OCI-M2 (cell line): Measurements from ENCODE around the gene MX1.

Source experiments
- DNase-seq: peaks from one replicate; lab custom pipeline; 2025; ENCODE audit not compliant: unreplicated experiment; lab: John Stamatoyannopoulos, UW

The MX1 gene

GRCh38 chr21:41458559-41458958 is 32.5 kb downstream of the MX1 start:
- no peak for DNase-seq

GRCh38 chr21:41459884-41460534 is 34.0 kb downstream of the MX1 start:
- no peak for DNase-seq

DNA sequence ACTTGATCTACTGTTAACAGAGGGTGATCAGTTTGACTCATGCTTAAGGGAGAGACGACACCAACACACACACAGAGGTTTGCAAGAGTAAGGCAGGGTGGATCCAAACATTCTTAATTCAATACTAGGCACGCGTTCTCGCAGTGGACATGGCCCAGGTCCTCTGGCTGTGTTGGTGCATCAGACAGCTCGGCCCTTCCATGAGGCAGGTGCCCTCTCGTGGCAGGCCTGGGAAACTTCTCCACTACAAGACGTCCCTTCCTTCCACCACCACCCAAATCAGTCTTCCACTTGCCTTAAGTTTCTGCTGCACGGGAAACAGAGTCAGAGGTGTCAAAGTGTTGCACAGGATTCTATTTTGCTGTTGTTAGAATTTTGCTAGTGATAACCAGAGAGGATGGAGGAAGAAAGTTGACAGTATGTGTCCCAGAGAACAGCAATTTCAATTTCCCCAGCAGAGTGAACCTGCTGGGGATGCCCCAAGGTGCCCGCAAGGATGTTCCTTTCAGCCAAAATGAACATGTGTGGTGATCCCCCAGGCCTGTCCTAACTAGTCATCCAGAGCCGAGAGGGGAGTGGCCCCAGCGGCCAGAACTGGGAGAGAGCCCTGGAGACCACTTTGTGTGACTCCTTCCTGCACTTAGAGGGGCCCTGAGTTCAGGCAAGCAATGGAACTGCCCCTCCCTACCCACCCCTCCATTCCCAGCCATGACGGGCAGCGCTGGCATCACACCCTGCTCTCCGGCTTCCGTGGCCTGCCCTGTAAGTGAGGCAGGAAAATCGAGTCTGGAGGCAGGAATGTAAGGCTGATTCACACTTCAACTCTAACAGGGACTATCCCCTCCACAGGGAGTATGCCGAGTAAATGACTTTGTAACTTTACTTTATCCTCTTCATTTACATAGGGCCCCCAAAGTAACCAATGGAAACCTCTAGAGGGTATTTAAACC is 34.8 kb downstream of the MX1 start:
- no peak for DNase-seq

DNA sequence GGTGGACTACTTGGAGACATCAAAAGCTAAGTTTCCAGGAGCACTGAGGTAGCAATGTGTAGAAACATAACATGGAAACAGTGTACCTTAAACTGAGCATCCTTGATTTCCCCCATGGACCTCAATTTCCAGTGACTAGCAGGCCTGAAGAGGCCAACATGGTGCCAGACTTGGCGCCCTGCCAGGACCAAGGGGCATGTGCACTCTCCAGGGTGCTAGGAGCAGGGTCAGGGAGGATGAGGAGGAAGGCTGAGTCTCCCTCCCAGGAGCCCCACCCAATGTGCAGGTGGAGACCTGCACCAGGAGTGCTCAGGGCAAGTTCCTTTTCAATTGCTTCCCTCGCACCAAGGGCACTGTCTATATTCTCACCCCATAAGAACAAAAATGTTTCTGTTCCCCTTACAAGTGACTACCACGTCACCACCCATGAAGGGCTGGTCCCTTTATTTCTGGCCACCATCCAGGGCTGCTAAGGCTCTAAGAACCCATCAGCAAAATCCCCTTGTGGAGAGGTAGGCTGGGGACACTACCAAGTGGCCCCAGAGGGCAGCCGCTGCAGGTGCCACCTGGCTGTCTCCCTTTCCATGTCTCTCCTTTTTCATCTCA is 39.2 kb downstream of the MX1 start:
- no peak for DNase-seq

- no peak for DNase-seq
Measured at GRCh38 chr21:41466024-41466820, 40.2 kb downstream of the MX1 start.

DNA sequence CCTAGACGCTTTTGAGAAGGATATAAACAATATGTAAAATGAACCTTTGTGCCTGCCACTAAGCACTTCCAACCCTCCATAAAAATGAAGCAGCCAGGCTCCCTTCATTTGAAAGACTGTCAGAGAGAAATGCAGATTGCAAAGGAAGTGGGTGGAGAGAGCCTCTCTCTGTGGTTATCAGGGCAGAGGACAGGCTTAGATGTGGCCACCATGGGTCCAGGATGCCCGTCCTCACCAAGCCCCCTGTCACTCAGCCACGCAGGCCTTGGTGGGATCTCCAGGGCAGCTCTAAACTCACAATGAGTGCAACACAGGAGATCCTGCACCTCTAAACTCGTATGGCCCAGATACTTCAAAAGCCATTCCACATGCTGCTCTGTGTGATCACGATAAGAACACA is 44.0 kb downstream of the MX1 start:
- DNase-seq = no peak

- DNase-seq = no peak
Measured at GRCh38 chr21:41472753-41473548, 46.9 kb downstream of the MX1 start.

GRCh38 chr21:41475714-41476420 is 49.8 kb downstream of the MX1 start:
- no peak for DNase-seq

DNA sequence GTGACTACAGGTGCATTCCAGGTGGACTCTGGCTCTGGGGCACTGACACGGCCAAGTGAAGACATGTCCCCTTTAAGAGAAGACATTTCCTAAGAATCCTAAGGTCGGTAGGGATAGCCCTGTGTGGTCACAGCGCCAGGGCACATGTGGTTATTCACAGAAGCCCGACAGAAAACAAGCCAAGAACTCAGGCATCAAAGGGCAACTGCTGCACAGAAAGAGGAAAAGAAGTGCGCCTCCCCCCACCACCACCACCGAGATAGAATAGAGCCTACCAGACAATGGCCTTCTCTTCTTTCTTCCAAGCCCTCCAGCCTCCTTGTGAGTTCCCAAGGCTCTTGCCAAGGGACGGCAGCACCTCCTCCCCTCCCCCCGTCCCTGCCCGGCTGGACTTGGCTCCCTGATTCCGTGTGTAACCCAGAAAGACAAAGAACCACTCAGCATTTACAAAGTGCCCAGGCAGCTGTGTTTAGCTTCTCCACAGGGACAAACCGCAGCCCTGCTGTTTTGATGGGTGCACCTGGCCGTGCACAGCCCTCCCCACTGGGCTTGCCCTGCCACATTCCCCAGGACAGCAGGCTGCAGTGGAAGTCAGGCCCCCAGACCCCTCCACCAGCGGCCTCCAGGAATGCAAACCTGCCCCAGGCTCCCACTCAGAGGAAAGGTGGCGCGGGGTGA is 51.7 kb downstream of the MX1 start:
- DNase-seq = no peak

- DNase-seq = no peak
Measured at GRCh38 chr21:41478319-41479177, 52.5 kb downstream of the MX1 start.

DNA sequence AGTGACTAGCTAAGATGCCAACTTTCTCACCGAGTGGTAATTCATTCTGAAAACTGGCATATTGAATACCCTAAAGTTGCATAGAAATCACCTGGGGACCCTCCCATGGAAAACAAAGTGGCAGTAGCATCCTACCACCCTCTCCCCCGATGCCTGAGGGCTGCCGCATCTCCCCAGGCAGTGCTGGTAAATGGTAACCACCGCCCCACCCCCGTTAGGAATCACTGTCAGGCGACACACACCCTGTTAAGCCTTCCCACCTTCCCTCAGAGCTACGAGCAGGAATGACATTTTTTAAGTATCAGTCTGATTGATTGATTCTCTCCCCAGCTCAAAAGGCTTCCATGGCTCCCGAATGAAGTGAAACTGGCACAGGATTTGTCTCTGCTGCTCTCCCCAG is 53.6 kb downstream of the MX1 start:
- DNase-seq = no peak

- no peak for DNase-seq
Measured at GRCh38 chr21:41480086-41480690, 54.1 kb downstream of the MX1 start.

GRCh38 chr21:41481191-41481590 is 55.2 kb downstream of the MX1 start:
- no peak for DNase-seq

DNA sequence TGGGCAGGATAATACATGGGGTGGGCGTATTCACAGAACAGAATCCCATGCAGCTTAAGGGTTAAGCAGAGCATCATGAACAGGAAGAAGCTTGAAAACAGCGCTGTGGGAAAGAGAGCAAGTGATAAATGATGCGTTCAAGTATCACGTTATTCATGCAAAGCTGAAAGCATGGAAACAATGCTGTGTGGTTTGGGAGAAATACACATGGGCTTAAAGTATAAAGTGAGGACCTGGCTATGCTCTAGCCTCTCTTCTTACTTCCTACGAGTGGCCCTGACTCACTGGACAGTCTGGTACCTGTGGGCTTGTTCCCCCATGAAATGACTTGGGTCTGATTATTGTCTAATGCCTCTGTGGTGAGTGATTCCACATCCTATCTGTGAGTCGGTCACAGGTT is 56.3 kb downstream of the MX1 start:
- DNase-seq = no peak

GRCh38 chr21:41482980-41483379 is 56.9 kb downstream of the MX1 start:
- DNase-seq = no peak

DNA sequence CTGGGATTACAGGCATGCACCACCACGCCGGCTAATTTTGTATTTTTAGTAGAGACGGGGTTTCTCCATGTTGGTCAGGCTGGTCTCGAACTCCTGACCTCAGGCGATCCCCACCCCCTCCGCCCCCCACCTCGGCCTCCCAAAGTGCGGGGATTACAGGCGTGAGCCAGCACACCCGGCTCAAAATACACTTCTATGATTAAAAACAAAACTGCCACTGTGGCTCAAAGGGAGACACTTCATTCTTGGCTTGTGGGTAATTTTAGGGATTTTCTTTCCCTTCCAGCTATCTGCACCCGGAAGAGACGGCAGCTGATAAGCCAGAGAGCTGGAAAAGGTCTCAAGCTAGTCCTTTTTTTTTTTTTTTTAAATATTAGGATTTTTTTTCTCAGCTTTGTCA is 57.4 kb downstream of the MX1 start:
- DNase-seq = no peak

- DNase-seq = no peak
Measured at GRCh38 chr21:41483973-41484372, 57.9 kb downstream of the MX1 start.

DNA sequence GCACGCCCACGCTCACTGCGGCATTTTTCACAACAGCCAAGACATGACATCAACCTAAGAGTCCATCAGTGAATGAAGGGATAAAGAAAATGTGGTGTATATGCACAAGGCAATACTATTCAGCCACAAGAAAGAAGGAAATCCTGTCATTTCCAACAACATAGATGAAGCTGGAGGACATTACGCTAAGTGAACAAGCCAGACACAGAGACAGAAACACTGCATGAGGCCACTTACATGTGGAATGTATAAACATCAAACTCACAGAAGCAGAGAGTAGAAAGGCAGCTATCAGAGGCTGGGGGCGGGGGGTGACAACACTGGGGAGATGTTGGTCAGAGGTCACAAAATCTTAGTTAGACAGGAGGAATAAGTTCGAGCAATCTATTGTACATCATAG is 61.0 kb downstream of the MX1 start:
- DNase-seq = no peak
